IMR-90 (cell line): ENCODE measurements around the gene SPRYD7.

Experiments used
- BHLHE40 ChIP-seq: fragments of 150-350 bp; IDR thresholded peaks from 2 replicates; pipeline ENCODE4 v1.6.1; 2016; ENCODE audit warnings: mild to moderate bottlenecking, low read depth, low read length
- MAFK ChIP-seq: IDR thresholded peaks from 2 replicates; pipeline ENCODE4 v1.6.1; 2012; ENCODE audit warnings: low read depth, low read length, improper control_type of control experiment
- MAZ ChIP-seq: IDR thresholded peaks from 2 replicates; pipeline ENCODE4 v1.6.1; 2012; ENCODE audit warnings: low read depth, mild to moderate bottlenecking, low read length, improper control_type of control experiment, moderate library complexity, borderline replicate concordance
- POLR2A ChIP-seq: IDR thresholded peaks from 2 replicates; pipeline ENCODE4 v1.6.1; 2012; ENCODE audit warnings: mild to moderate bottlenecking, low read depth, low read length
- RFX5 ChIP-seq: IDR thresholded peaks from 2 replicates; pipeline ENCODE4 v1.8.0; 2012; ENCODE audit warnings: low read depth, mild to moderate bottlenecking, low read length, moderate library complexity
- USF2 ChIP-seq: fragments of 150-350 bp; IDR thresholded peaks from 2 replicates; pipeline ENCODE4 v1.6.1; 2017; ENCODE audit warnings: mild to moderate bottlenecking, antibody characterized with exemption, low read length, low read depth
- TF ChIP-seq, protein P1 (sequence below): conservative IDR thresholded peaks from 2 replicates; pipeline ENCODE4 v1.5.1; 2012; ENCODE audit warnings: mild to moderate bottlenecking, low read depth, low read length, improper control_type of control experiment

DNA sequence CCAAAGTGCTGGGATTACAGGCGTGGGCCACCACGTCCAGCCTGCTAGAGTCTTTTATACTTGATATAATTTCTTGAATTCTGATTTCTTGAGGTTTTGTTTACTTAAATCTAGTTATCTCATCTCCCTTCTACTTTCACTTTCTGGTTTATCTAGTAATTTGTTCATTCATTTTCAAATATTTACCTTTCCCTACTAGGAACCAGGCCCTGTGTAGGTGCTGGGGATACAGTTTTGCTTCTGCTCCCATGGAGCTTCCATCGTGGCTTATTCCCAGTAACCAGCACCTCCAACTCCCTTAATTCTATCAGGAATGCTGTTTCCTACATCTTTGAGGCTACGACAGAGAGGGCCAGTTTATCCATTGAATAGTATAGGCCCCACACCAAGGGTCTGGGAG lies 36.6 kb upstream of the SPRYD7 start:
- TF ChIP-seq MAZ (no peak), BHLHE40 (no peak), POLR2A (no peak), RFX5 (no peak), USF2 (no peak), MAFK (no peak)
- TF ChIP-seq, protein P1, sequence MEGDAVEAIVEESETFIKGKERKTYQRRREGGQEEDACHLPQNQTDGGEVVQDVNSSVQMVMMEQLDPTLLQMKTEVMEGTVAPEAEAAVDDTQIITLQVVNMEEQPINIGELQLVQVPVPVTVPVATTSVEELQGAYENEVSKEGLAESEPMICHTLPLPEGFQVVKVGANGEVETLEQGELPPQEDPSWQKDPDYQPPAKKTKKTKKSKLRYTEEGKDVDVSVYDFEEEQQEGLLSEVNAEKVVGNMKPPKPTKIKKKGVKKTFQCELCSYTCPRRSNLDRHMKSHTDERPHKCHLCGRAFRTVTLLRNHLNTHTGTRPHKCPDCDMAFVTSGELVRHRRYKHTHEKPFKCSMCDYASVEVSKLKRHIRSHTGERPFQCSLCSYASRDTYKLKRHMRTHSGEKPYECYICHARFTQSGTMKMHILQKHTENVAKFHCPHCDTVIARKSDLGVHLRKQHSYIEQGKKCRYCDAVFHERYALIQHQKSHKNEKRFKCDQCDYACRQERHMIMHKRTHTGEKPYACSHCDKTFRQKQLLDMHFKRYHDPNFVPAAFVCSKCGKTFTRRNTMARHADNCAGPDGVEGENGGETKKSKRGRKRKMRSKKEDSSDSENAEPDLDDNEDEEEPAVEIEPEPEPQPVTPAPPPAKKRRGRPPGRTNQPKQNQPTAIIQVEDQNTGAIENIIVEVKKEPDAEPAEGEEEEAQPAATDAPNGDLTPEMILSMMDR, result no peak
